GM23338 (cell line): ENCODE results near the gene TMCO4. TPM values are rescaled to one million over a fixed set of nuclear protein-coding genes. Genes with fewer than 3 reads are reported as not detected.
A peak's percentile ranks its signal among the peaks of the same experiment; 100 is the strongest.

Experiments
- ATAC-seq: fragments of 200-7000 bp; cut with Tn5 transposase; 3 replicates; pipeline ENCODE4 v1.9.1; 2020
- DNase-seq: peaks from one replicate; pipeline ENCODE4 v3.0.0-alpha.2; 2015; ENCODE audit warnings: low spot score
- H2AFZ ChIP-seq: fragments of 200-600 bp; sonication (generic); 2 replicates; pipeline ENCODE4 v1.8.0; 2016; ENCODE audit warnings: antibody characterized with exemption, mild to moderate bottlenecking, moderate library complexity
- H3F3A ChIP-seq: fragments of 200-600 bp; sonication (generic); replicated peaks from 2 replicates; pipeline ENCODE4 v1.8.0; 2017; ENCODE audit warnings: antibody characterized with exemption, mixed run types, low read depth
- H3K27ac ChIP-seq: fragments of 200-600 bp; sonication (generic); 2 replicates; pipeline ENCODE4 v1.6.1; 2016; ENCODE audit warnings: low read depth
- H3K27me3 ChIP-seq: fragments of 200-600 bp; sonication (generic); 2 replicates; pipeline ENCODE4 v1.8.0; 2016; ENCODE audit warnings: mild to moderate bottlenecking, mixed run types, moderate library complexity; ENCODE audit not compliant: insufficient read depth
- H3K36me3 ChIP-seq: fragments of 200-600 bp; sonication (generic); 2 replicates; pipeline ENCODE4 v1.8.0; 2016; ENCODE audit warnings: mild to moderate bottlenecking; ENCODE audit not compliant: insufficient read depth
- H3K4me1 ChIP-seq: fragments of 200-600 bp; sonication (generic); 2 replicates; pipeline ENCODE4 v1.8.0; 2016; ENCODE audit warnings: mild to moderate bottlenecking, moderate library complexity; ENCODE audit not compliant: insufficient read depth
- H3K4me2 ChIP-seq: fragments of 200-600 bp; sonication (generic); 2 replicates; pipeline ENCODE4 v1.7.1; 2017; ENCODE audit warnings: mixed run types
- H3K4me3 ChIP-seq: fragments of 200-600 bp; sonication (generic); 2 replicates; pipeline ENCODE4 v1.6.1; 2016; ENCODE audit warnings: mixed run types
- H3K79me2 ChIP-seq: fragments of 200-600 bp; sonication (generic); replicated peaks from 2 replicates; pipeline ENCODE4 v1.8.0; 2017; ENCODE audit warnings: mild to moderate bottlenecking; ENCODE audit not compliant: insufficient read depth
- H3K9me2 ChIP-seq: fragments of 200-600 bp; sonication (generic); 2 replicates; pipeline ENCODE4 v1.8.0; 2017; ENCODE audit not compliant: insufficient read depth
- H4K20me1 ChIP-seq: fragments of 200-600 bp; sonication (generic); replicated peaks from 2 replicates; pipeline ENCODE4 v1.8.0; 2017; ENCODE audit warnings: mild to moderate bottlenecking; ENCODE audit not compliant: insufficient read depth
- H3K27ac Mint-ChIP-seq: 2 replicates; pipeline ENCODE4 v1.8.0; 2020; ENCODE audit warnings: inconsistent platforms, mild to moderate bottlenecking, moderate library complexity, mixed read lengths
- H3K27me3 Mint-ChIP-seq: 3 replicates; pipeline ENCODE4 v1.8.0; 2022; ENCODE audit warnings: low read depth, mild to moderate bottlenecking, moderate library complexity, mixed read lengths, inconsistent platforms; ENCODE audit not compliant: insufficient read depth, poor library complexity
- H3K36me3 Mint-ChIP-seq: 3 replicates; pipeline ENCODE4 v1.8.0; 2021; ENCODE audit warnings: low read depth, mild to moderate bottlenecking, inconsistent platforms, moderate library complexity, mixed read lengths
- H3K4me1 Mint-ChIP-seq: 3 replicates; pipeline ENCODE4 v1.8.0; 2020; ENCODE audit warnings: mild to moderate bottlenecking, inconsistent platforms, mixed read lengths
- H3K4me3 Mint-ChIP-seq: 3 replicates; pipeline ENCODE4 v1.8.0; 2021; ENCODE audit warnings: moderate library complexity, mild to moderate bottlenecking, inconsistent platforms, mixed read lengths
- H3K9me3 Mint-ChIP-seq: 3 replicates; pipeline ENCODE4 v1.8.0; 2020; ENCODE audit warnings: moderate library complexity, mild to moderate bottlenecking, inconsistent platforms, mixed read lengths
- JUNB ChIP-seq: IDR thresholded peaks from one replicate; pipeline ENCODE4 v1.6.1; 2016; ENCODE audit warnings: antibody characterized with exemption; ENCODE audit not compliant: unreplicated experiment
- NANOG ChIP-seq: IDR thresholded peaks from 2 replicates; pipeline ENCODE4 v1.6.1; 2016; ENCODE audit warnings: antibody characterized with exemption, borderline replicate concordance
- POLR2AphosphoS5 ChIP-seq: IDR thresholded peaks from 2 replicates; pipeline ENCODE4 v1.6.1; 2016; ENCODE audit warnings: antibody characterized with exemption, low read depth
- ZNF114 ChIP-seq: fragments of 250-450 bp; sonication (Bioruptor Pico); IDR thresholded peaks from 2 replicates; pipeline ENCODE4 v1.5.0; 2020; ENCODE audit warnings: mild to moderate bottlenecking, moderate library complexity
- ZNF331 ChIP-seq: fragments of 250-450 bp; sonication (Bioruptor Pico); IDR thresholded peaks from 2 replicates; pipeline ENCODE4 v1.5.0; 2020; ENCODE audit warnings: low read depth, mild to moderate bottlenecking, moderate library complexity
- polyA plus RNA-seq: library from polyadenylated mRNA; unstranded; fragments of >200 nt; fragmentation: Nextera tagmentation; extraction: Ambion mirVana; gene quantifications from 2 replicates; pipeline ENCODE4 v1.2.1, GENCODE V29; 2016
- total RNA-seq: library from RNA; depleted of rRNA; stranded (reverse); fragments of >200 nt; shearing (Covaris generic); gene quantifications from 2 replicates; pipeline ENCODE4 v1.2.3, GENCODE V29; 2014
- TF ChIP-seq, protein P1 (sequence below): fragments of 250-450 bp; sonication (Bioruptor Pico); IDR thresholded peaks from 2 replicates; pipeline ENCODE4 v1.5.0; 2020; ENCODE audit warnings: mild to moderate bottlenecking, moderate library complexity
- TF ChIP-seq, protein P2 (sequence below), 2 experiments: fragments of 200-600 bp in 1 of 2; sonication (generic) in 1 of 2; conservative IDR thresholded peaks; 2 replicates each; pipeline versions ENCODE4 v1.5.1 to v1.6.1; 2016 to 2017; ENCODE audit warnings: antibody characterized with exemption in 2 of 2, low read depth in 2 of 2, mild to moderate bottlenecking in 2 of 2, moderate library complexity in 1 of 2
- TF ChIP-seq, protein P3 (sequence below): IDR thresholded peaks from one replicate; pipeline ENCODE4 v1.6.1; 2018; ENCODE audit warnings: antibody characterized with exemption; ENCODE audit not compliant: unreplicated experiment
- TF ChIP-seq, protein P4 (sequence below): IDR thresholded peaks from 2 replicates; pipeline ENCODE4 v1.6.1; 2016; ENCODE audit warnings: antibody characterized with exemption

TMCO4 gene
- total and polyA plus RNA-seq, 2 experiments from 2014 or later, result 2.6 to 6.9 TPM

DNA sequence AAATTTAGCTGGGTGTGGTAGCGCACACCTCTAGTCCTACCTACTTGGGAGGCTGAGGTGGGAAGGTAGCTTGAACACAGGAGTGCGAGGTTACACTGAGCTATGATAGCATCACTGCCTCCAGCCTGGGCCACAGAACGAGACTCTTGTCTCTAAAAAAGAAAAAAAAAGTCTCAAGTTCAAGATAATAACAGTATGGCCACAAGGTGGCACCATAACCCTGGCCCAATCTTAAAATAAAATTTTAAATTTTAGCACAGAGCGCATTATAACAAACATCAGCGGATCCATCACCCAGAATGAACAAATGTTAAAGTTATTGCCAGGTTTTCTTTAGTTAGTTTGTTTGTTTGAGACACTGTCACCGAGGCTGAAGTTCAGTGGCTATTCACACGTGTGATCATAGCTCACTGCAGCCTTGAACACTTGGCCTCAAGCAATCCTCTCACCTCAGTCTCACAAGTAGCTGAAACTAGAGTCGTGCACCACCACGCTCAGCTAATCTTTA, 137.9 kb downstream of the TMCO4 start:
- Histone ChIP-seq H3K4me3 (no peak overlapping the region), H3K79me2 (no peaks in the 10 kb centered on the region), H3F3A (peaks cover 12% of the 10 kb centered on the region; the same call in 1 of the 2 replicates), H2AFZ (no peak overlapping the region), H3K27me3 (peaks cover 46% of the 10 kb centered on the region), H3K4me2 (no peak overlapping the region), H4K20me1 (no peaks in the 10 kb centered on the region), H3K4me1 (0 out of 2 replicates have a peak, but pooled peaks cover 6% of the 10 kb centered on the region), H3K9me2 (no peaks in the 10 kb centered on the region), H3K36me3 (no peaks in the 10 kb centered on the region), H3K27ac (no peak overlapping the region)
- no peak for ATAC-seq
- TF ChIP-seq, protein P1, sequence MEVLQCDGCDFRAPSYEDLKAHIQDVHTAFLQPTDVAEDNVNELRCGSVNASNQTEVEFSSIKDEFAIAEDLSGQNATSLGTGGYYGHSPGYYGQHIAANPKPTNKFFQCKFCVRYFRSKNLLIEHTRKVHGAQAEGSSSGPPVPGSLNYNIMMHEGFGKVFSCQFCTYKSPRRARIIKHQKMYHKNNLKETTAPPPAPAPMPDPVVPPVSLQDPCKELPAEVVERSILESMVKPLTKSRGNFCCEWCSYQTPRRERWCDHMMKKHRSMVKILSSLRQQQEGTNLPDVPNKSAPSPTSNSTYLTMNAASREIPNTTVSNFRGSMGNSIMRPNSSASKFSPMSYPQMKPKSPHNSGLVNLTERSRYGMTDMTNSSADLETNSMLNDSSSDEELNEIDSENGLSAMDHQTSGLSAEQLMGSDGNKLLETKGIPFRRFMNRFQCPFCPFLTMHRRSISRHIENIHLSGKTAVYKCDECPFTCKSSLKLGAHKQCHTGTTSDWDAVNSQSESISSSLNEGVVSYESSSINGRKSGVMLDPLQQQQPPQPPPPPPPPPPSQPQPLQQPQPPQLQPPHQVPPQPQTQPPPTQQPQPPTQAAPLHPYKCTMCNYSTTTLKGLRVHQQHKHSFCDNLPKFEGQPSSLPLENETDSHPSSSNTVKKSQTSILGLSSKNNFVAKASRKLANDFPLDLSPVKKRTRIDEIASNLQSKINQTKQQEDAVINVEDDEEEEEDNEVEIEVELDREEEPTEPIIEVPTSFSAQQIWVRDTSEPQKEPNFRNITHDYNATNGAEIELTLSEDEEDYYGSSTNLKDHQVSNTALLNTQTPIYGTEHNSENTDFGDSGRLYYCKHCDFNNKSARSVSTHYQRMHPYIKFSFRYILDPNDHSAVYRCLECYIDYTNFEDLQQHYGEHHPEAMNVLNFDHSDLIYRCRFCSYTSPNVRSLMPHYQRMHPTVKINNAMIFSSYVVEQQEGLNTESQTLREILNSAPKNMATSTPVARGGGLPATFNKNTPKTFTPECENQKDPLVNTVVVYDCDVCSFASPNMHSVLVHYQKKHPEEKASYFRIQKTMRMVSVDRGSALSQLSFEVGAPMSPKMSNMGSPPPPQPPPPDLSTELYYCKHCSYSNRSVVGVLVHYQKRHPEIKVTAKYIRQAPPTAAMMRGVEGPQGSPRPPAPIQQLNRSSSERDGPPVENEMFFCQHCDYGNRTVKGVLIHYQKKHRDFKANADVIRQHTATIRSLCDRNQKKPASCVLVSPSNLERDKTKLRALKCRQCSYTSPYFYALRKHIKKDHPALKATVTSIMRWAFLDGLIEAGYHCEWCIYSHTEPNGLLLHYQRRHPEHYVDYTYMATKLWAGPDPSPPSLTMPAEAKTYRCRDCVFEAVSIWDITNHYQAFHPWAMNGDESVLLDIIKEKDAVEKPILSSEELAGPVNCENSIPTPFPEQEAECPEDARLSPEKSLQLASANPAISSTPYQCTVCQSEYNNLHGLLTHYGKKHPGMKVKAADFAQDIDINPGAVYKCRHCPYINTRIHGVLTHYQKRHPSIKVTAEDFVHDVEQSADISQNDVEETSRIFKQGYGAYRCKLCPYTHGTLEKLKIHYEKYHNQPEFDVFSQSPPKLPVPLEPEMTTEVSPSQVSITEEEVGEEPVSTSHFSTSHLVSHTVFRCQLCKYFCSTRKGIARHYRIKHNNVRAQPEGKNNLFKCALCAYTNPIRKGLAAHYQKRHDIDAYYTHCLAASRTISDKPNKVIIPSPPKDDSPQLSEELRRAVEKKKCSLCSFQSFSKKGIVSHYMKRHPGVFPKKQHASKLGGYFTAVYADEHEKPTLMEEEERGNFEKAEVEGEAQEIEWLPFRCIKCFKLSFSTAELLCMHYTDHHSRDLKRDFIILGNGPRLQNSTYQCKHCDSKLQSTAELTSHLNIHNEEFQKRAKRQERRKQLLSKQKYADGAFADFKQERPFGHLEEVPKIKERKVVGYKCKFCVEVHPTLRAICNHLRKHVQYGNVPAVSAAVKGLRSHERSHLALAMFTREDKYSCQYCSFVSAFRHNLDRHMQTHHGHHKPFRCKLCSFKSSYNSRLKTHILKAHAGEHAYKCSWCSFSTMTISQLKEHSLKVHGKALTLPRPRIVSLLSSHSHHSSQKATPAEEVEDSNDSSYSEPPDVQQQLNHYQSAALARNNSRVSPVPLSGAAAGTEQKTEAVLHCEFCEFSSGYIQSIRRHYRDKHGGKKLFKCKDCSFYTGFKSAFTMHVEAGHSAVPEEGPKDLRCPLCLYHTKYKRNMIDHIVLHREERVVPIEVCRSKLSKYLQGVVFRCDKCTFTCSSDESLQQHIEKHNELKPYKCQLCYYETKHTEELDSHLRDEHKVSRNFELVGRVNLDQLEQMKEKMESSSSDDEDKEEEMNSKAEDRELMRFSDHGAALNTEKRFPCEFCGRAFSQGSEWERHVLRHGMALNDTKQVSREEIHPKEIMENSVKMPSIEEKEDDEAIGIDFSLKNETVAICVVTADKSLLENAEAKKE, result no peak
- TF ChIP-seq, protein P2, sequence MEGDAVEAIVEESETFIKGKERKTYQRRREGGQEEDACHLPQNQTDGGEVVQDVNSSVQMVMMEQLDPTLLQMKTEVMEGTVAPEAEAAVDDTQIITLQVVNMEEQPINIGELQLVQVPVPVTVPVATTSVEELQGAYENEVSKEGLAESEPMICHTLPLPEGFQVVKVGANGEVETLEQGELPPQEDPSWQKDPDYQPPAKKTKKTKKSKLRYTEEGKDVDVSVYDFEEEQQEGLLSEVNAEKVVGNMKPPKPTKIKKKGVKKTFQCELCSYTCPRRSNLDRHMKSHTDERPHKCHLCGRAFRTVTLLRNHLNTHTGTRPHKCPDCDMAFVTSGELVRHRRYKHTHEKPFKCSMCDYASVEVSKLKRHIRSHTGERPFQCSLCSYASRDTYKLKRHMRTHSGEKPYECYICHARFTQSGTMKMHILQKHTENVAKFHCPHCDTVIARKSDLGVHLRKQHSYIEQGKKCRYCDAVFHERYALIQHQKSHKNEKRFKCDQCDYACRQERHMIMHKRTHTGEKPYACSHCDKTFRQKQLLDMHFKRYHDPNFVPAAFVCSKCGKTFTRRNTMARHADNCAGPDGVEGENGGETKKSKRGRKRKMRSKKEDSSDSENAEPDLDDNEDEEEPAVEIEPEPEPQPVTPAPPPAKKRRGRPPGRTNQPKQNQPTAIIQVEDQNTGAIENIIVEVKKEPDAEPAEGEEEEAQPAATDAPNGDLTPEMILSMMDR (conservative IDR thresholded peaks at IDR 0.05; ENCODE audit: low read depth in 2 of 2), result peak; percentile 63 to 87
- Mint-ChIP-seq H3K27me3 (peaks cover 47% of the 10 kb centered on the region), H3K4me1 (peaks cover 19% of the 10 kb centered on the region), H3K9me3 (no peaks in the 10 kb centered on the region; the same call in 2 of the 3 replicates), H3K27ac (no peak overlapping the region), H3K36me3 (peaks cover 2% of the 10 kb centered on the region; the same call in 1 of the 3 replicates), H3K4me3 (no peak overlapping the region)
- DNase-seq, result peak; percentile 74

DNA sequence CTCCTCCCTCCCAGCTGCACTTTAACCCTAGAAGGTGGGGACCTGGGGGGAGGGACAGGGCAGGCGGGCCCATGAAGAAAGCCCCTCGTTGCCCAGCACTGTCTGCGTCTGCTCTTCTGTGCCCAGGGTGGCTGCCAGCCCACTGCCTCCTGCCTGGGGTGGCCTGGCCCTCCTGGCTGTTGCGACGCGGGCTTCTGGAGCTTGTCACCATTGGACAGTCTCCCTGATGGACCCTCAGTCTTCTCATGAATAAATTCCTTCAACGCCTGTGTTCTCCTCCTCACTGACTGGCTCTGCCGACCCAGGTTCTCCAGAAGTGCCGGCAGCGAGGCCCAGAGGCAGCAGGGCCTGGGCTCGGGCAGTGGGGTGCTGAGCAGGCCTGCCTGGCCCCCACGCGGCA, 141.5 kb downstream of the TMCO4 start:
- Histone ChIP-seq H4K20me1 (no peaks in the 10 kb centered on the region), H2AFZ (no peak overlapping the region), H3K4me3 (no peak overlapping the region), H3K4me2 (no peak overlapping the region), H3K27ac (no peak overlapping the region), H3K27me3 (peaks cover 11% of the 10 kb centered on the region), H3K9me2 (no peaks in the 10 kb centered on the region), H3K79me2 (no peaks in the 10 kb centered on the region), H3F3A (peaks cover 12% of the 10 kb centered on the region), H3K4me1 (0 out of 2 replicates have a peak, but pooled peaks cover 6% of the 10 kb centered on the region), H3K36me3 (no peaks in the 10 kb centered on the region)
- DNase-seq, result no peak
- Mint-ChIP-seq H3K36me3 (no peaks in the 10 kb centered on the region; the same call in 2 of the 3 replicates), H3K4me1 (peaks cover 26% of the 10 kb centered on the region), H3K4me3 (no peak overlapping the region), H3K27ac (no peak overlapping the region), H3K27me3 (peaks cover 24% of the 10 kb centered on the region), H3K9me3 (no peaks in the 10 kb centered on the region; the same call in 2 of the 3 replicates)
- no peak for ATAC-seq
- TF ChIP-seq, protein P3, sequence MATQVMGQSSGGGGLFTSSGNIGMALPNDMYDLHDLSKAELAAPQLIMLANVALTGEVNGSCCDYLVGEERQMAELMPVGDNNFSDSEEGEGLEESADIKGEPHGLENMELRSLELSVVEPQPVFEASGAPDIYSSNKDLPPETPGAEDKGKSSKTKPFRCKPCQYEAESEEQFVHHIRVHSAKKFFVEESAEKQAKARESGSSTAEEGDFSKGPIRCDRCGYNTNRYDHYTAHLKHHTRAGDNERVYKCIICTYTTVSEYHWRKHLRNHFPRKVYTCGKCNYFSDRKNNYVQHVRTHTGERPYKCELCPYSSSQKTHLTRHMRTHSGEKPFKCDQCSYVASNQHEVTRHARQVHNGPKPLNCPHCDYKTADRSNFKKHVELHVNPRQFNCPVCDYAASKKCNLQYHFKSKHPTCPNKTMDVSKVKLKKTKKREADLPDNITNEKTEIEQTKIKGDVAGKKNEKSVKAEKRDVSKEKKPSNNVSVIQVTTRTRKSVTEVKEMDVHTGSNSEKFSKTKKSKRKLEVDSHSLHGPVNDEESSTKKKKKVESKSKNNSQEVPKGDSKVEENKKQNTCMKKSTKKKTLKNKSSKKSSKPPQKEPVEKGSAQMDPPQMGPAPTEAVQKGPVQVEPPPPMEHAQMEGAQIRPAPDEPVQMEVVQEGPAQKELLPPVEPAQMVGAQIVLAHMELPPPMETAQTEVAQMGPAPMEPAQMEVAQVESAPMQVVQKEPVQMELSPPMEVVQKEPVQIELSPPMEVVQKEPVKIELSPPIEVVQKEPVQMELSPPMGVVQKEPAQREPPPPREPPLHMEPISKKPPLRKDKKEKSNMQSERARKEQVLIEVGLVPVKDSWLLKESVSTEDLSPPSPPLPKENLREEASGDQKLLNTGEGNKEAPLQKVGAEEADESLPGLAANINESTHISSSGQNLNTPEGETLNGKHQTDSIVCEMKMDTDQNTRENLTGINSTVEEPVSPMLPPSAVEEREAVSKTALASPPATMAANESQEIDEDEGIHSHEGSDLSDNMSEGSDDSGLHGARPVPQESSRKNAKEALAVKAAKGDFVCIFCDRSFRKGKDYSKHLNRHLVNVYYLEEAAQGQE, result no peak
- TF ChIP-seq, protein P4, sequence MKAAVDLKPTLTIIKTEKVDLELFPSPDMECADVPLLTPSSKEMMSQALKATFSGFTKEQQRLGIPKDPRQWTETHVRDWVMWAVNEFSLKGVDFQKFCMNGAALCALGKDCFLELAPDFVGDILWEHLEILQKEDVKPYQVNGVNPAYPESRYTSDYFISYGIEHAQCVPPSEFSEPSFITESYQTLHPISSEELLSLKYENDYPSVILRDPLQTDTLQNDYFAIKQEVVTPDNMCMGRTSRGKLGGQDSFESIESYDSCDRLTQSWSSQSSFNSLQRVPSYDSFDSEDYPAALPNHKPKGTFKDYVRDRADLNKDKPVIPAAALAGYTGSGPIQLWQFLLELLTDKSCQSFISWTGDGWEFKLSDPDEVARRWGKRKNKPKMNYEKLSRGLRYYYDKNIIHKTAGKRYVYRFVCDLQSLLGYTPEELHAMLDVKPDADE, result no peak
- TF ChIP-seq JUNB, result no peak
- no peak for TF ChIP-seq NANOG
- TF ChIP-seq POLR2AphosphoS5, result no peak
- no peak for TF ChIP-seq ZNF114 (CRISPR knock-in tag)
- no peak for TF ChIP-seq ZNF331
